Spleen (tissue), 11 donors: ENCODE data around the gene METTL9. TPM values are rescaled to one million over a fixed set of nuclear protein-coding genes. Genes with fewer than 3 reads are reported as not detected.

Experiments
- DNase-seq: peaks from one replicate; pipeline ENCODE4 v3.0.0-alpha.2; 2020
- H3K27ac ChIP-seq, 8 donors: fragments of 200-600 bp; sonication (generic) in 7 of 8; 1 replicate in 4 of 8; 2 replicates in 4 of 8; pipeline versions ENCODE4 v1.5.0 to v1.8.0; 2016 to 2021; ENCODE audit warnings: inconsistent platforms in 4 of 8, mild to moderate bottlenecking in 4 of 8, moderate library complexity in 1 of 8
- H3K27me3 ChIP-seq, 7 donors: fragments of 200-600 bp; sonication (generic) in 6 of 7; replicated peaks in 1 of 7; 1 replicate in 4 of 7; 2 replicates in 3 of 7; pipeline versions ENCODE4 v1.5.0 to v1.8.0; 2016 to 2021; ENCODE audit warnings: inconsistent platforms in 3 of 7, mild to moderate bottlenecking in 1 of 7
- H3K36me3 ChIP-seq, 6 donors: fragments of 200-600 bp; sonication (generic) in 5 of 6; 1 replicate in 4 of 6; 2 replicates in 2 of 6; pipeline versions ENCODE4 v1.5.0 to v1.8.0; 2016 to 2021; ENCODE audit warnings: inconsistent platforms in 2 of 6
- H3K4me1 ChIP-seq, 6 donors: fragments of 200-600 bp; sonication (generic) in 5 of 6; 1 replicate in 3 of 6; 2 replicates in 3 of 6; pipeline versions ENCODE4 v1.5.0 to v1.8.0; 2016 to 2021; ENCODE audit warnings: inconsistent platforms in 3 of 6
- H3K4me3 ChIP-seq, 8 donors: fragments of 200-600 bp; sonication (generic) in 7 of 8; 1 replicate in 4 of 8; 2 replicates in 4 of 8; pipeline versions ENCODE4 v1.5.0 to v1.8.0; 2016 to 2021; ENCODE audit warnings: inconsistent platforms in 4 of 8, mild to moderate bottlenecking in 4 of 8, moderate library complexity in 2 of 8
- H3K9me3 ChIP-seq, 8 donors: fragments of 200-600 bp; sonication (generic) in 7 of 8; 1 replicate in 4 of 8; 2 replicates in 4 of 8; pipeline versions ENCODE4 v1.5.0 to v1.8.0; 2016 to 2021; ENCODE audit warnings: inconsistent platforms in 4 of 8
- POLR2A ChIP-seq, 3 donors: fragments of 450-650 bp; IDR thresholded peaks; one replicate each; pipeline ENCODE4 v1.5.1; 2017; ENCODE audit warnings: antibody characterized with exemption in 3 of 3, mild to moderate bottlenecking in 1 of 3
- POLR2AphosphoS5 ChIP-seq, 3 donors: sonication (generic); formaldehyde crosslinking; IDR thresholded peaks; one replicate each; pipeline ENCODE4 v1.5.1; 2017; ENCODE audit warnings: antibody characterized with exemption in 3 of 3
- WGBS, 5 donors: extraction: QIAGEN DNeasy Blood & Tissue Kit in 3 of 5; methylation state at CpG; one replicate each; pipeline versions ENCODE4 v1.1.5 to v1.1.7; 2013 to 2018; 5-methylcytosine and 5-hydroxymethylcytosine counted together
- intact Hi-C: fragments of 100-400 bp; cut with DNase I; formaldehyde crosslinking; loops from one replicate; pipeline ENCODE4 v1.15.0; 2023; ENCODE audit warnings: low total_unique reads
- polyA plus RNA-seq, 3 donors: library from polyadenylated mRNA; stranded (reverse); fragments of 200-250 nt; gene quantifications; one replicate each; pipeline ENCODE4 v1.2.1, GENCODE V29; 2013
- total RNA-seq, 7 donors: library from RNA; depleted of rRNA in 3 of 7; stranded (reverse); fragments of >200 nt in 3 of 7; fragmentation: NEBNext Ultra II Directional in 4 of 7; extraction: Animal tissue kit (Norgen Biotek cat#: 25700) in 4 of 7; gene quantifications; one replicate each; pipeline versions ENCODE4 v1.1.0 to v1.2.1, GENCODE V29; 2016 to 2021
- TF ChIP-seq, protein P1 (sequence below), 11 experiments: fragments of 200-600 bp in 7 of 11; fragments of 450-650 bp in 4 of 11; sonication (generic) in 4 of 11; IDR thresholded peaks in 8 of 11; conservative IDR thresholded peaks in 3 of 11; 1 replicate in 7 of 11; 2 replicates in 4 of 11; pipeline versions ENCODE4 v1.4.0 to v1.8.0; 2016 to 2021; ENCODE audit warnings: antibody characterized with exemption in 11 of 11, inconsistent platforms in 4 of 11, mild to moderate bottlenecking in 1 of 11
- donor health status: healthy with polysubstance abuse.
- donor health status: DM: no; HTN: no; CAD: no; lungs with moderate emphysema.
- donor health status: DM: no; HTN: no; CAD: no.
- donor health status: Bipolar disorder and iron deficiency.
- donor health status: healthy.
- donor health status: DM: no; HTN: no; CAD: no.
- donor health status: DM: yes; HTN: yes; CAD: no.

METTL9 gene
- total and polyA plus RNA-seq, 10 donors = 28.5 to 247 (median 97.1) TPM

DNA sequence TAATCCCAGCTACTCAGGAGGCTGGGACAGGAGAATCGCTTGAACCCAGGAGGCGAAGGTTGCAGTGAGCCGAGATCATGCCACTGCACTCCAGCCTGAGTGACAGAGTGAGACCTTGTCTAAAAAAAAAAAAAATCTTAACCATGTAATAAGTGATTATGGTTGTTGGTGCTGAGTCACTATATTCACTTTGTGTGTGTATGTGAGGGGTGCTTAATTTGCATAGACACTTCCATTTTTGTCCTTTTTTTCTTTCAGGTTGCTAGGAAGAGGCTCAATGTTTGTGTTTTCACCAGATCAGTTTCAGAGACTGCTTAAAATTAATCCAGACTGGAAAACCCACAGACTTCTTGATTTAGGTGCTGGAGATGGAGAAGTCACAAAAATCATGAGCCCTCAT lies 18.2 kb downstream of the METTL9 start:
- peaks cover 0 to 75% (median 14%) of the 10 kb centered on the region in 6 donors for H3K36me3 ChIP-seq
- no peak for TF ChIP-seq POLR2A (IDR thresholded peaks at IDR 0.05)
- TF ChIP-seq, protein P1, sequence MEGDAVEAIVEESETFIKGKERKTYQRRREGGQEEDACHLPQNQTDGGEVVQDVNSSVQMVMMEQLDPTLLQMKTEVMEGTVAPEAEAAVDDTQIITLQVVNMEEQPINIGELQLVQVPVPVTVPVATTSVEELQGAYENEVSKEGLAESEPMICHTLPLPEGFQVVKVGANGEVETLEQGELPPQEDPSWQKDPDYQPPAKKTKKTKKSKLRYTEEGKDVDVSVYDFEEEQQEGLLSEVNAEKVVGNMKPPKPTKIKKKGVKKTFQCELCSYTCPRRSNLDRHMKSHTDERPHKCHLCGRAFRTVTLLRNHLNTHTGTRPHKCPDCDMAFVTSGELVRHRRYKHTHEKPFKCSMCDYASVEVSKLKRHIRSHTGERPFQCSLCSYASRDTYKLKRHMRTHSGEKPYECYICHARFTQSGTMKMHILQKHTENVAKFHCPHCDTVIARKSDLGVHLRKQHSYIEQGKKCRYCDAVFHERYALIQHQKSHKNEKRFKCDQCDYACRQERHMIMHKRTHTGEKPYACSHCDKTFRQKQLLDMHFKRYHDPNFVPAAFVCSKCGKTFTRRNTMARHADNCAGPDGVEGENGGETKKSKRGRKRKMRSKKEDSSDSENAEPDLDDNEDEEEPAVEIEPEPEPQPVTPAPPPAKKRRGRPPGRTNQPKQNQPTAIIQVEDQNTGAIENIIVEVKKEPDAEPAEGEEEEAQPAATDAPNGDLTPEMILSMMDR (IDR thresholded peaks at IDR 0.05 in 8 of 11, conservative IDR thresholded peaks at IDR 0.05 in 3 of 11) = no peak
- TF ChIP-seq POLR2AphosphoS5 (IDR thresholded peaks at IDR 0.05) = no peak
- DNase-seq = no peak
- no peaks in the 10 kb centered on the region for H3K27me3 ChIP-seq
- whole genome bisulfite sequencing, 5 donors = 70 to 95% (median 90%) methylated on average over 3 of the region's 3 CpGs
- peaks cover 8 to 100% (median 49%) of the 10 kb centered on the region in 6 donors for H3K4me1 ChIP-seq
- H3K27ac ChIP-seq = peak overlapping the region in 1 of 8 donors; percentile 28
- H3K4me3 ChIP-seq = no peak overlapping the region
- H3K9me3 ChIP-seq = no peaks in the 10 kb centered on the region
- intact Hi-C loops = no loop called here

DNA sequence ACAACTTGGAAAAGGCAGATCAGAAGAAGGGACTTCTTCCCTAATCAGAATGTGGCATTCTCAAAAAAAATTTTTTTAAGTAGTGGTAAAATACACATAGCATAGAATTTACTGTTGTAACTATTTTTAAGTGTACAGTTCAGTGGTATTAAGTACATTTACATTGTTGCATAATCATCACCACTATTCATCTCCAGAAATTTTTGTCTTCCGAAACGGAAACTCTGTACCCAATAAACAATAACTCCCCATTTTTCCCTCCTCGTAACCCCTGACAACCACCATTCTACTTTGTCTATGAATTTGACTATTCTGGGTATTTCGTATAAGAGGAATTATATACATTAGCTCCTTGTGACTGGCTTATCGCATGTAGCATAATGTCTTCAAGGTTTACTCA lies 18.9 kb downstream of the METTL9 start:
- Histone ChIP-seq H3K27ac (no peak overlapping the region), H3K4me1 (peaks cover 6 to 99% (median 48%) of the 10 kb centered on the region in 6 donors), H3K4me3 (no peak overlapping the region), H3K27me3 (no peaks in the 10 kb centered on the region), H3K9me3 (no peaks in the 10 kb centered on the region), H3K36me3 (peaks cover 0 to 68% (median 14%) of the 10 kb centered on the region in 6 donors)
- DNase-seq = no peak
- no peak for TF ChIP-seq POLR2AphosphoS5 (IDR thresholded peaks at IDR 0.05)
- TF ChIP-seq POLR2A (IDR thresholded peaks at IDR 0.05) = no peak
- TF ChIP-seq, protein P1 (IDR thresholded peaks at IDR 0.05 in 8 of 11, conservative IDR thresholded peaks at IDR 0.05 in 3 of 11) = no peak
- WGBS, 5 donors = 90 to 96% (median 92%) methylated on average over 5 of the region's 5 CpGs
- intact Hi-C loops = no loop called here

DNA sequence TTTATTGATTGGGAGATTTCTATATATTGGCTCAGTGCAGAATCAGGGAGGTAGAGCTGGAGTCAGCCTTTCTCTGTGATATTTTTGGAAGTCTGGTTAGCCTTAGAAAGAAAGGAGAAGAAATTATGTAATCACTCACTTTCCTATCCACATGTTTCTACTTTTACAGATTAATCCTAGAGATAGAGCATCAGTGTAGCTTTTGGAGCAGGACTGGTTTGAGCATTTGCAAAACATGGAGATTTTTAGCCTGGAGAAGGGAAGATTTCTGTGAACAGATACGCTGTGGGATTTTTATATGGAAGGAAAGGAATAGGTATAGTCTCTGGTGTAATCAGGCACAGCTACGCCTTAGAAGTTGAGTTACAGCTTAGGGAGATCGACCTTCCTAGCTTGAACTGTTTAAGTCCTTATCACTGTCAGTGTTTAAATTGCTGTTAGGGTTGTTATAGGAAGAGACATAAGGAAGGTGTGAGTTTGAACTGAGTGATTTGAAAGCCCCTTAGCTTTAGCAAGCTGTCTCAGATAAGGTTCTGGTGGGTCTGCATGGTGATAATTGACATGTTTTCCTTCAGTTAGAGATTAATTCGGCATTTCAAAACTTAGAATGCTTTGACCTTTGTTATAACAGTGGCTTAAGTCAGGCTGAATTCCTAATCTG lies 20.5 kb downstream of the METTL9 start:
- Histone ChIP-seq H3K9me3 (no peaks in the 10 kb centered on the region), H3K27me3 (no peaks in the 10 kb centered on the region), H3K36me3 (peaks cover 0 to 68% (median 18%) of the 10 kb centered on the region in 6 donors), H3K4me1 (peaks cover 6 to 85% (median 42%) of the 10 kb centered on the region in 6 donors), H3K4me3 (no peak overlapping the region), H3K27ac (peak overlapping the region in 1 of 8 donors; percentile 24)
- DNase-seq = no peak
- TF ChIP-seq, protein P1 (IDR thresholded peaks at IDR 0.05 in 8 of 11, conservative IDR thresholded peaks at IDR 0.05 in 3 of 11) = no peak
- no peak for TF ChIP-seq POLR2AphosphoS5 (IDR thresholded peaks at IDR 0.05)
- no peak for TF ChIP-seq POLR2A (IDR thresholded peaks at IDR 0.05)
- intact Hi-C loops = no loop called here
- 87 to 99% (median 92%) methylated on average over 4 of the region's 4 CpGs for WGBS, 5 donors

DNA sequence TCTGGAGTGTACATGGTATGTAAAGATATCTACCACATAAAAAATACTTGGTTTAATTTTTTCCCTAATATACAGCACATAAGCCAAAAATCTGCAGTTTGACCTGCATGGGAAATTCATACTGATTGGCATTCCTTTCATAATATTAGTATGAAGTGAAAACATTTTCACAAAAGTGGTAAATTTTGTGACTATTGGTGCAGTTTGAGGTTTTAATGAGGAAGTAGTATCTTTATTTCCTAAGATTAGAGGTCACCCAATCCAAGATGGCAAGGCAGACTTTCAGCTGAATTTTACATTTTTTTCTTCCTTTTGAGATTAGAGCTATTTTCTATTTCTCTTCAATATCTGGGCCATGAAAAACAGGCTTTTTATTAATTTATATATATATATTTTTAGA lies 21.2 kb downstream of the METTL9 start:
- Histone ChIP-seq H3K4me1 (peaks cover 6 to 85% (median 38%) of the 10 kb centered on the region in 6 donors), H3K9me3 (no peaks in the 10 kb centered on the region), H3K27me3 (no peaks in the 10 kb centered on the region), H3K27ac (peak overlapping the region in 1 of 8 donors; percentile 32), H3K36me3 (peaks cover 0 to 68% (median 23%) of the 10 kb centered on the region in 6 donors), H3K4me3 (no peak overlapping the region)
- TF ChIP-seq, protein P1 (IDR thresholded peaks at IDR 0.05 in 8 of 11, conservative IDR thresholded peaks at IDR 0.05 in 3 of 11) = no peak
- TF ChIP-seq POLR2AphosphoS5 (IDR thresholded peaks at IDR 0.05) = no peak
- TF ChIP-seq POLR2A (IDR thresholded peaks at IDR 0.05) = no peak
- DNase-seq = no peak
- intact Hi-C loops = no loop called here
